Hepatocyte (in vitro differentiated cells): Measurements from ENCODE around the gene APEX1. TPM values are rescaled to one million over a fixed set of nuclear protein-coding genes. Genes with fewer than 3 reads are reported as not detected.

Experiments used
- DNase-seq: peaks from one replicate; pipeline ENCODE4 v3.0.0-alpha.2; 2016; ENCODE audit warnings: low spot score
- H2AFZ ChIP-seq: fragments of 200-600 bp; sonication (generic); 2 replicates; pipeline ENCODE4 v1.6.0; 2016; ENCODE audit warnings: antibody characterized with exemption, mild to moderate bottlenecking
- H3K27ac ChIP-seq: fragments of 200-600 bp; sonication (generic); 2 replicates; pipeline ENCODE4 v1.5.1; 2016; ENCODE audit warnings: mild to moderate bottlenecking
- H3K27me3 ChIP-seq: fragments of 200-600 bp; sonication (generic); 2 replicates; pipeline ENCODE4 v1.6.1; 2016
- H3K36me3 ChIP-seq: fragments of 200-600 bp; sonication (generic); replicated peaks from 2 replicates; pipeline ENCODE4 v1.5.1; 2016; ENCODE audit warnings: low read depth; ENCODE audit not compliant: insufficient read depth
- H3K4me1 ChIP-seq: fragments of 200-600 bp; sonication (generic); 2 replicates; pipeline ENCODE4 v1.5.1; 2016; ENCODE audit warnings: mild to moderate bottlenecking, moderate library complexity; ENCODE audit not compliant: insufficient read depth
- H3K4me2 ChIP-seq: fragments of 200-600 bp; sonication (generic); 2 replicates; pipeline ENCODE4 v1.6.0; 2016
- H3K4me3 ChIP-seq: fragments of 200-600 bp; sonication (generic); 2 replicates; pipeline ENCODE4 v1.5.1; 2016; ENCODE audit warnings: mild to moderate bottlenecking
- H3K79me2 ChIP-seq: fragments of 200-600 bp; sonication (generic); 2 replicates; pipeline ENCODE4 v1.6.0; 2017; ENCODE audit warnings: mild to moderate bottlenecking
- H3K9me2 ChIP-seq: fragments of 200-600 bp; sonication (generic); replicated peaks from 2 replicates; pipeline ENCODE4 v1.6.0; 2017; ENCODE audit warnings: mild to moderate bottlenecking; ENCODE audit not compliant: insufficient read depth
- H3K9me3 ChIP-seq: fragments of 200-600 bp; sonication (generic); 2 replicates; pipeline ENCODE4 v1.5.1; 2016; ENCODE audit warnings: low read depth, mild to moderate bottlenecking
- H4K20me1 ChIP-seq: fragments of 200-600 bp; sonication (generic); 2 replicates; pipeline ENCODE4 v1.6.0; 2016; ENCODE audit warnings: mild to moderate bottlenecking; ENCODE audit not compliant: insufficient read depth, poor library complexity, severe bottlenecking
- CTCF ChIP-seq: fragments of 200-600 bp; sonication (generic); IDR thresholded peaks from 2 replicates; pipeline ENCODE4 v1.5.1; 2016; ENCODE audit warnings: antibody characterized with exemption, mild to moderate bottlenecking; ENCODE audit not compliant: poor library complexity
- EZH2 ChIP-seq: fragments of 200-600 bp; sonication (generic); IDR thresholded peaks from 2 replicates; pipeline ENCODE4 v1.6.1; 2016; ENCODE audit warnings: antibody characterized with exemption, mild to moderate bottlenecking, borderline replicate concordance
- EZH2phosphoT487 ChIP-seq: fragments of 200-600 bp; sonication (generic); IDR thresholded peaks from one replicate; pipeline ENCODE4 v1.6.1; 2018; ENCODE audit warnings: antibody characterized with exemption, mild to moderate bottlenecking, low read depth, moderate library complexity; ENCODE audit not compliant: unreplicated experiment, severe bottlenecking
- WGBS: methylation state at CpG from one replicate; pipeline ENCODE4 v1.1.6; 2016; ENCODE audit warnings: low lambda C conversion rate; ENCODE audit errors: missing lambda C conversion rate; 5-methylcytosine and 5-hydroxymethylcytosine counted together
- polyA plus RNA-seq: library from polyadenylated mRNA; unstranded; fragments of >200 nt; fragmentation: Nextera tagmentation; extraction: Ambion mirVana; gene quantifications from 2 replicates; pipeline ENCODE4 v1.2.1, GENCODE V29; 2016
- total RNA-seq: library from RNA; depleted of rRNA; stranded (reverse); fragments of >200 nt; gene quantifications from 2 replicates; pipeline ENCODE4 v1.2.3, GENCODE V29; 2014

The APEX1 gene
- total and polyA plus RNA-seq, 2 experiments from 2014 or later, result 56.5 to 147 TPM

GRCh38 chr14:20486684-20487395 is 31.8 kb downstream of the APEX1 start:
- TF ChIP-seq CTCF (no peak), EZH2phosphoT487 (no peak), EZH2 (no peak)
- Histone ChIP-seq H3K4me2 (no peak overlapping the region), H3K27ac (no peak overlapping the region), H3K4me3 (no peak overlapping the region), H3K9me3 (no peaks in the 10 kb centered on the region), H3K79me2 (no peaks in the 10 kb centered on the region), H3K36me3 (no peaks in the 10 kb centered on the region), H3K9me2 (no peaks in the 10 kb centered on the region), H4K20me1 (no peaks in the 10 kb centered on the region), H3K4me1 (no peaks in the 10 kb centered on the region), H3K27me3 (no peaks in the 10 kb centered on the region), H2AFZ (no peak overlapping the region)
- DNase-seq, result no peak
- WGBS, result 86% methylated on average over 8 of the region's 8 CpGs

- H3K9me3 ChIP-seq, result no peaks in the 10 kb centered on the region
- H3K4me3 ChIP-seq, result no peak overlapping the region
- DNase-seq, result no peak
- no peaks in the 10 kb centered on the region for H3K4me1 ChIP-seq
- no peaks in the 10 kb centered on the region for H3K36me3 ChIP-seq
- no peaks in the 10 kb centered on the region for H3K9me2 ChIP-seq
- no peak overlapping the region for H3K4me2 ChIP-seq
- H3K79me2 ChIP-seq, result no peaks in the 10 kb centered on the region
- no peak for TF ChIP-seq EZH2phosphoT487
- no peak for TF ChIP-seq EZH2
- TF ChIP-seq CTCF, result no peak
- H4K20me1 ChIP-seq, result no peaks in the 10 kb centered on the region
- H3K27me3 ChIP-seq, result no peaks in the 10 kb centered on the region
- no peak overlapping the region for H3K27ac ChIP-seq
- no peak overlapping the region for H2AFZ ChIP-seq
Observed at GRCh38 chr14:20487396-20487725, 32.3 kb downstream of the APEX1 start.

DNA sequence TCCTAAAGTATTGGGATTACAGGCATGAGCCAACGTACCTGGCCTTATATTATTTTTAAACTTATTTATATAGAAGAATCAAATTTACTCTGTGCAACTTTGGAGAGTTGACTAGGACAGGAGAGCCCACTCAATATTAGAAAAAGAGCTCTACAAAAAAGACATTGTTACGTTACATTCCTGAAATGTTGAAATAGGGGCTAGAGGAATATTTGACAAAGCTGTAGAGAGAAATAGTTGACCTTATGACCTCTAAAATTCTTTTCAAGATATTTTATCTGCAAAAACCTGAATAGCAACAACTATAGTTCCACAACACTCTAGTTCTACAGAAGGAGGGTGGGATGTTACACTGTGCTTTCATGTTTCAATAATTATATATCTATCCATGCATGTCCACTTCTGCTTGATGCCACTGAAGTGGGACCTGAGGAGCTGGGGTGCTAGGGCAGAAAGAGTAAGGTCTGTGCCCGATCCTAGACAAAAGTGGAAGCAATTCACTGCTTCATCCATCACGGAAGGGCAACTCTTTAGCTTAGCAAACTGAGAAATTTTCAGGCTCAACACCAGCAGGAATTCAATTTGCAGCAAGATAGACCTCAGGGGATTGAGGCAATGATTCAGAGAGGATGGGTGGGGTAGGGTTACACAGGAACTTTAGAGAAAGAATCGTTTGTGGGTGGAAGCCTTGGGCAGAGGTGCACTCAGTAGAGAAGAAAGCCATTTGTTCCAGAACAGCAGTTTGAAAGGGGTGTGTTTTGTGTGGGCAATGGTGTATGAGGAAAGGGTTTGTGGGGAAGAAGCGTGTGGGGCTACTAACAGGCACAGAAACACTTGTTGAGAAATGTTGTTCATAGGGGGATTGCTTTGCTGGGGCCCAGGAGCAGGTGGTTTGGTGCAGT is 34.3 kb downstream of the APEX1 start:
- no peak overlapping the region for H2AFZ ChIP-seq
- no peaks in the 10 kb centered on the region for H3K36me3 ChIP-seq
- no peak for DNase-seq
- no peaks in the 10 kb centered on the region for H3K9me2 ChIP-seq
- no peak overlapping the region for H3K4me2 ChIP-seq
- WGBS, result 72% methylated on average over 6 of the region's 6 CpGs
- TF ChIP-seq EZH2phosphoT487 (no peak), EZH2 (no peak), CTCF (no peak)
- no peak overlapping the region for H3K27ac ChIP-seq
- H3K4me1 ChIP-seq, result no peaks in the 10 kb centered on the region
- no peak overlapping the region for H3K4me3 ChIP-seq
- no peaks in the 10 kb centered on the region for H3K79me2 ChIP-seq
- no peaks in the 10 kb centered on the region for H3K27me3 ChIP-seq
- no peaks in the 10 kb centered on the region for H4K20me1 ChIP-seq
- no peaks in the 10 kb centered on the region for H3K9me3 ChIP-seq
